Osteoblast (primary cell): ENCODE data around the gene CRTC2. TPM values are rescaled to one million over a fixed set of nuclear protein-coding genes. Genes with fewer than 3 reads are reported as not detected.

Experiments used
- DNase-seq: peaks from one replicate; pipeline ENCODE4 v3.0.0; 2011; ENCODE audit warnings: low spot score, mixed read lengths; ENCODE audit not compliant: insufficient read length; ENCODE audit errors: missing footprints
- H2AFZ ChIP-seq: 2 replicates; pipeline ENCODE4 v1.6.0; 2011; ENCODE audit warnings: mild to moderate bottlenecking, low read length
- H3K27ac ChIP-seq: 2 replicates; pipeline ENCODE4 v1.5.1; 2011; ENCODE audit warnings: mild to moderate bottlenecking, low read depth, low read length, moderate library complexity
- H3K27me3 ChIP-seq: 2 replicates; pipeline ENCODE4 v1.6.0; 2012; ENCODE audit warnings: mild to moderate bottlenecking, control low read depth, inconsistent platforms, low read length, moderate library complexity; ENCODE audit not compliant: insufficient read depth
- H3K36me3 ChIP-seq: 2 replicates; pipeline ENCODE4 v1.5.1; 2011; ENCODE audit warnings: mild to moderate bottlenecking, low read length, control low read depth, moderate library complexity; ENCODE audit not compliant: insufficient read depth
- H3K4me1 ChIP-seq: 2 replicates; pipeline ENCODE4 v1.5.1; 2011; ENCODE audit warnings: mild to moderate bottlenecking, low read length, control low read depth, moderate library complexity; ENCODE audit not compliant: insufficient read depth
- H3K4me2 ChIP-seq: 2 replicates; pipeline ENCODE4 v1.6.0; 2011; ENCODE audit warnings: mild to moderate bottlenecking, low read length; ENCODE audit not compliant: insufficient read depth
- H3K4me3 ChIP-seq: fragments of 200-600 bp; sonication (generic); 3 replicates; pipeline ENCODE4 v1.5.1; 2012; ENCODE audit warnings: mild to moderate bottlenecking, low read length, inconsistent platforms; ENCODE audit not compliant: insufficient read depth
- H3K79me2 ChIP-seq: 2 replicates; pipeline ENCODE4 v1.6.0; 2012; ENCODE audit warnings: mild to moderate bottlenecking, low read length, control low read depth, inconsistent platforms; ENCODE audit not compliant: insufficient read depth
- H3K9me3 ChIP-seq: 2 replicates; pipeline ENCODE4 v1.5.1; 2011; ENCODE audit warnings: low read depth, low read length, control low read depth
- H4K20me1 ChIP-seq: 2 replicates; pipeline ENCODE4 v1.6.0; 2012; ENCODE audit warnings: mild to moderate bottlenecking, low read length, control low read depth; ENCODE audit not compliant: insufficient read depth
- total RNA-seq: library from RNA; depleted of rRNA; stranded (reverse); fragments of >200 nt; gene quantifications from 2 replicates; pipeline ENCODE4 v1.2.3, GENCODE V29; 2012
- TF ChIP-seq, protein P1 (sequence below): IDR thresholded peaks from 2 replicates; pipeline ENCODE4 v1.5.1; 2011; ENCODE audit warnings: mild to moderate bottlenecking, low read depth, low read length, moderate library complexity; ENCODE audit errors: extremely low read depth

The CRTC2 gene
- total RNA-seq, 1 donor, result 4.7 TPM

DNA sequence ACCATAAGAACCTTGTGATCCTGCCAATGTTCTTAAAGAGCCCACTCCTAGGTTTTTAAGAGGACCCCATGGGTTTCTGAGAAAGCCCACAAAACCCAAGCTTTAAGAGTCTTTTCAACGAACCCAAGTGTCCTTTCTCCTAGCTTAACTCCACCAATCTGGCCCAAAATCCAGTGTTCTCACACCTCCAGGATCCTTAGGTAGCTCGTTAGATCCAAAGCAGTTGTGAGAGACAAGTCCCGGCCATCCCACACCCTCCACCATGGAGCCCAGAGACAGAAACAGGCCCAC, 13.6 kb downstream of the CRTC2 start:
- Histone ChIP-seq H3K27me3 (no peaks in the 10 kb centered on the region), H3K9me3 (no peaks in the 10 kb centered on the region), H2AFZ (no peak overlapping the region), H4K20me1 (no peaks in the 10 kb centered on the region), H3K4me1 (peaks cover 12% of the 10 kb centered on the region), H3K4me2 (peak overlapping the region; percentile 91), H3K36me3 (peaks cover 20% of the 10 kb centered on the region), H3K4me3 (peak overlapping the region; percentile 93), H3K27ac (peak overlapping the region; percentile 90), H3K79me2 (peaks cover 29% of the 10 kb centered on the region)
- TF ChIP-seq, protein P1, sequence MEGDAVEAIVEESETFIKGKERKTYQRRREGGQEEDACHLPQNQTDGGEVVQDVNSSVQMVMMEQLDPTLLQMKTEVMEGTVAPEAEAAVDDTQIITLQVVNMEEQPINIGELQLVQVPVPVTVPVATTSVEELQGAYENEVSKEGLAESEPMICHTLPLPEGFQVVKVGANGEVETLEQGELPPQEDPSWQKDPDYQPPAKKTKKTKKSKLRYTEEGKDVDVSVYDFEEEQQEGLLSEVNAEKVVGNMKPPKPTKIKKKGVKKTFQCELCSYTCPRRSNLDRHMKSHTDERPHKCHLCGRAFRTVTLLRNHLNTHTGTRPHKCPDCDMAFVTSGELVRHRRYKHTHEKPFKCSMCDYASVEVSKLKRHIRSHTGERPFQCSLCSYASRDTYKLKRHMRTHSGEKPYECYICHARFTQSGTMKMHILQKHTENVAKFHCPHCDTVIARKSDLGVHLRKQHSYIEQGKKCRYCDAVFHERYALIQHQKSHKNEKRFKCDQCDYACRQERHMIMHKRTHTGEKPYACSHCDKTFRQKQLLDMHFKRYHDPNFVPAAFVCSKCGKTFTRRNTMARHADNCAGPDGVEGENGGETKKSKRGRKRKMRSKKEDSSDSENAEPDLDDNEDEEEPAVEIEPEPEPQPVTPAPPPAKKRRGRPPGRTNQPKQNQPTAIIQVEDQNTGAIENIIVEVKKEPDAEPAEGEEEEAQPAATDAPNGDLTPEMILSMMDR, result no peak
- DNase-seq, result no peak

DNA sequence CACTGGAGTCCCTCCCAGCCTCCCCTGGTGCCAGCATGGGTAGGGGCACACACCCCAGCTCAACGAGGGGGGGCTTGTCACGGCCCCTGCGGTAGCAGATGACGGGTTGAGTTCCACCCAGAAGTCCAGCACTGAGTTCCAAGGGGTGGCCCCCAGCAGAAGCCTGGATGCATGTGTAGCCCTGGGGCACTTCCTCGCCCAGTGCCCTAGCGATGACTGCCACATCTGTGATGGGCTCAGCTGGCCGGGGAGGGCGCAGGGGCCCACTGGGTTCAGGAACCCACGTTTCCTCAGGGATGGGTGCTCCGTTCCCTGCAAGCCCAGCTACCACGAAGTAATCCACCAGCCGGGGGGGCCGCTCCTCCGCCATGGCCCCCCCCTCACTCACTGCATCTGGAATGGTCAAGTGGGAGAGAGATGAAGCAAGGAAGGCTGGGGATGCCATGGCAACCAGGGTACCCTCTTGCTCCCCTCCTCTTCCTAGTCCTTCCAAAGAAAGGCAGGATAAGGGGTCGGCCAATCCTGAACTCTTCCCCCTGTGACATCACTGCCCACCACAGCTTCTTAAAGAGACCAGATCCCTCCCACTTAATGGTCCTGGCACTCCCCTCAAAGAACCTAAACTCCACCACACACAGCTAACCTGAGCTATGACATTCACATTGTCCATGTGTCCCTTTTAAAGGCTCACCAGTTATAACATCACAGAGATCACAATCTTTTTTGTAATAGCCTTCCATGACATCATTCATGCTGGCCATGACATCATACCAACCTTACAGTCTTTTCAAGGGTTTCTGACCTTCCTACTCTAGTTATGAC, 14.2 kb downstream of the CRTC2 start:
- Histone ChIP-seq H3K27ac (peak overlapping the region; percentile 90), H2AFZ (no peak overlapping the region), H3K9me3 (no peaks in the 10 kb centered on the region), H3K4me1 (peaks cover 12% of the 10 kb centered on the region), H3K4me3 (no peak overlapping the region), H3K36me3 (peaks cover 19% of the 10 kb centered on the region), H3K4me2 (no peak overlapping the region), H3K79me2 (peaks cover 29% of the 10 kb centered on the region), H4K20me1 (no peaks in the 10 kb centered on the region), H3K27me3 (no peaks in the 10 kb centered on the region)
- TF ChIP-seq, protein P1, result no peak
- DNase-seq, result peak; percentile 88

DNA sequence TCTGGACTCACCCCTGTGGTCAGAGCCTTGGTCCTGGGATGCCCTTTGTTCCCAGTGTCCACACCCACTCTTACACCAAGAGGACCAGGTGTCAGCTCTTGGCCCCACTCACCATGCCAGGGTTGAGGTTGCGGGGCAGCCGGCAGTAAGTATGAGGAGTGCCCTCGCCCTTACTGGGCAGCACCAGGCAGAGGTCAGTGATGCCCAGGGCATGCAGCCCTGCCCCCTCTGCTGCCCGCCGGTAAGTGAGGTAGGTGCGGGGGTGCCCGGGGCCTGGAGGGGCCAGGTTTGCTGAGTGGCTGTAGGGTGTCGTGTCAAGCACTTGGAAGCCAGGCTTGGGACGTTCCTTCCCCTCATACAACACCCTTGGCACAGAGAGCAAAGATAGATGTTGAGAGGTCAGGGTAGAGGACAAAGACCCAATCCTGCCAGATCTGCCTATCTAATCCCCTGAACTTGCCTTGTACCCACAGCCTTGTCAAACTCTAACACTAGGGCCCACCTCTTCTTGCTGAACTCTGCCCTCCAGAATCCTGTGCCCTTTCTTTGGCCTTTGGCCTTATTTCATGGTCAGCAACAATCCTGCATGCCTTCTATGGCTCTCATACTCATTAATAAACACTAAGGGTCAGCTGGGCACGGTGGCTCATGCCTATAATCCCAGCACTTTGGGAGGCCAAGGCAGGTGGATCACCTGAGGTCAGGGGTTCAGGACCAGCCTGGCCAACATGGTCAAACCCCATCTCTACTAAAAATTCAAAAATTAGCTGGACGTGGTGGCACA, 15.5 kb downstream of the CRTC2 start:
- peaks cover 21% of the 10 kb centered on the region for H3K36me3 ChIP-seq
- no peaks in the 10 kb centered on the region for H3K27me3 ChIP-seq
- H4K20me1 ChIP-seq, result no peaks in the 10 kb centered on the region

More for the DNA sequence above, 15.5 kb downstream of the CRTC2 start:
- H3K4me3 ChIP-seq, result no peak overlapping the region
- H3K27ac ChIP-seq, result no peak overlapping the region
- no peak overlapping the region for H2AFZ ChIP-seq
- DNase-seq, result peak; percentile 68
- peaks cover 12% of the 10 kb centered on the region for H3K4me1 ChIP-seq
- no peak overlapping the region for H3K4me2 ChIP-seq
- H3K79me2 ChIP-seq, result peaks cover 29% of the 10 kb centered on the region
- no peaks in the 10 kb centered on the region for H3K9me3 ChIP-seq
- TF ChIP-seq, protein P1, result no peak
